Smooth muscle cell of the brain vasculature (primary cell): ENCODE data around the gene FAM9A.
A peak's percentile ranks its signal among the peaks of the same experiment; 100 is the strongest.
"Not testable (repeated sequence)": the region's sequence is repeated elsewhere in the genome, so short reads cannot be mapped to it uniquely, and the experiment has no call there.

Source experiments
- DNase-seq: peaks from one replicate; pipeline ENCODE4 v3.0.0-alpha.2; 2012; ENCODE audit warnings: low read depth, low spot score

The FAM9A gene

GRCh38 chrX:8803326-8803725 is 2.1 kb upstream of the FAM9A start:
- DNase-seq = no peak

- not testable (repeated sequence) for DNase-seq
Observed at GRCh38 chrX:8800351-8800750, 832 bp downstream of the FAM9A start.

- not testable (repeated sequence) for DNase-seq
Observed at GRCh38 chrX:8799281-8799680, 1.9 kb downstream of the FAM9A start.

GRCh38 chrX:8798702-8799101 is 2.5 kb downstream of the FAM9A start:
- DNase-seq = not testable (repeated sequence)

- not testable (repeated sequence) for DNase-seq
Observed at GRCh38 chrX:8787119-8787518, 14.1 kb downstream of the FAM9A start.

- no peak for DNase-seq
Observed at GRCh38 chrX:8784162-8784561, 17.0 kb downstream of the FAM9A start.

- no peak for DNase-seq
Observed at GRCh38 chrX:8783714-8784098, 17.5 kb downstream of the FAM9A start.

- DNase-seq = no peak
Observed at GRCh38 chrX:8783097-8783713, 18.0 kb downstream of the FAM9A start.

- DNase-seq = no peak
Observed at GRCh38 chrX:8782595-8782994, 18.6 kb downstream of the FAM9A start.

GRCh38 chrX:8781921-8782320 is 19.3 kb downstream of the FAM9A start:
- not testable (repeated sequence) for DNase-seq

- no peak for DNase-seq
Observed at GRCh38 chrX:8773117-8773516, 28.1 kb downstream of the FAM9A start.

- DNase-seq = no peak
Observed at GRCh38 chrX:8760021-8760420, 41.2 kb downstream of the FAM9A start.

GRCh38 chrX:8758706-8759105 is 42.5 kb downstream of the FAM9A start:
- DNase-seq = not testable (repeated sequence)

- DNase-seq = not testable (repeated sequence)
Observed at GRCh38 chrX:8757609-8758389, 43.4 kb downstream of the FAM9A start.

- no peak for DNase-seq
Observed at GRCh38 chrX:8755813-8756212, 45.4 kb downstream of the FAM9A start.

GRCh38 chrX:8755116-8755515 is 46.1 kb downstream of the FAM9A start:
- DNase-seq = no peak

- DNase-seq = no peak
Observed at GRCh38 chrX:8749697-8750096, 51.5 kb downstream of the FAM9A start.

GRCh38 chrX:8748855-8749254 is 52.3 kb downstream of the FAM9A start:
- DNase-seq = peak; percentile 12

GRCh38 chrX:8743126-8743732 is 58.0 kb downstream of the FAM9A start:
- no peak for DNase-seq

GRCh38 chrX:8741981-8742380 is 59.2 kb downstream of the FAM9A start:
- DNase-seq = no peak
